Measurements from ENCODE around the gene PTGIS. TPM values are rescaled to one million over a fixed set of nuclear protein-coding genes. Genes with fewer than 3 reads are reported as not detected.

Gene PTGIS
- polyA plus RNA-seq, 1 donor (not counting 4 experiments of a cell fraction or from before 2014, with no cell fraction given), result not detected

DNA sequence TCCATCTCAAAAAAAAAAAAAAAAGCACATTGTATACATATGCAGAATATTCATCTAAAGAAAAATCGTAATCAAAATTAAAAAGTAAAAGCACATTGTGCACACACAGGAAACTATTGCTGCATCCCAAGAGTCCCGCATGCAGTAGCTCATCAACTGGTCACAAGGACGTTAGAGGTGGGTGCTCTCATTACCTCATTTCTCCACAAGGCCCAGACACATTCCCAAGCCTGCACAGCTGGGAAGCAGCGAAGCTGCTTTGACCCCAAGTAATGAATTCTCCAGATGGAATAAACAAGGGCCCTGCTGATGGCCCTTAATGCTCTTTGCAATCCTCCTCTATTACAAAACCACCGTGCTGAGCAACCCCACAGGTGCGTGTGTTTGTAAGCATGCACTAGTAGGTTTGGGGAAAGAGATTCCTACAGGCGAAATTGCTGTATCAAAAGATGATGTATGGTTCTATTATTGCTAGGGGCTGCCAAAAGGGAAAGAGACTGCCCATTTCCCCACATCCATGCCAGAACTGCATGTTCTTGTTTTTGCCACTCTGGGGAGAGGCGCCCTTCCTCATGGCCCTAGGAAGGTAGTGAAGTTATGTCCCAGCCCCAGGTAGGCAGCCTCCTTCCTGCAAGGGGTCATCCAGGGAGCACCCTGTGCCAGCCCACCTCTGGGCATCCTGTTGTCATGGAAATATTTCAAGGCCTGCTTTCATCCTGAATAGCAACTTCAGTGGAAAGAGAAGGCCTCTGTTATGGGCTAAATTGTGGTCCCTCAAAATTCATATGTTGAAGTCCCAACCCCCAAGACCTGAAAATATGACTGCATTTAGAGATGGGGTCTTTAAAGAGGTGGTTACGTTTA, 34.6 kb upstream of the PTGIS start:
- H3K36me3 ChIP-seq (ENCODE audit: control insufficient read depth in 2 of 2, extremely low read depth in 1 of 2, insufficient read depth in 2 of 2, low read length in 2 of 2), result no peaks in the 10 kb centered on the region
- dilution Hi-C loops (cut with MboI; ENCODE audit: extremely low pct_ligation_motif_present, low sequenced_read_pairs), result no loop called here
- no peaks in the 10 kb centered on the region for H3K9me3 ChIP-seq (ENCODE audit: control insufficient read depth, low read depth, low read length)
- H3K27ac ChIP-seq (ENCODE audit: control insufficient read depth, insufficient read depth, low read length), result no peak overlapping the region
- DNase-seq (ENCODE audit: low read depth, low spot score) (no peak), FAIRE-seq (no peak)
- peaks cover 10% of the 10 kb centered on the region for H3K4me1 ChIP-seq (ENCODE audit: control insufficient read depth, extremely low read depth, insufficient read depth, low read length)
- no peak overlapping the region for H3K4me3 ChIP-seq (ENCODE audit: control insufficient read depth in 2 of 3, extremely low read depth in 1 of 3, insufficient read depth in 2 of 3, low read depth in 1 of 3, low read length in 3 of 3)
- H3K4me2 ChIP-seq (ENCODE audit: control insufficient read depth, extremely low read depth, insufficient read depth, low read depth, low read length), result no peak overlapping the region
- no peak for TF ChIP-seq EZH2 (IDR thresholded peaks at IDR 0.05; ENCODE audit: low read length)
- TF ChIP-seq, protein P1, sequence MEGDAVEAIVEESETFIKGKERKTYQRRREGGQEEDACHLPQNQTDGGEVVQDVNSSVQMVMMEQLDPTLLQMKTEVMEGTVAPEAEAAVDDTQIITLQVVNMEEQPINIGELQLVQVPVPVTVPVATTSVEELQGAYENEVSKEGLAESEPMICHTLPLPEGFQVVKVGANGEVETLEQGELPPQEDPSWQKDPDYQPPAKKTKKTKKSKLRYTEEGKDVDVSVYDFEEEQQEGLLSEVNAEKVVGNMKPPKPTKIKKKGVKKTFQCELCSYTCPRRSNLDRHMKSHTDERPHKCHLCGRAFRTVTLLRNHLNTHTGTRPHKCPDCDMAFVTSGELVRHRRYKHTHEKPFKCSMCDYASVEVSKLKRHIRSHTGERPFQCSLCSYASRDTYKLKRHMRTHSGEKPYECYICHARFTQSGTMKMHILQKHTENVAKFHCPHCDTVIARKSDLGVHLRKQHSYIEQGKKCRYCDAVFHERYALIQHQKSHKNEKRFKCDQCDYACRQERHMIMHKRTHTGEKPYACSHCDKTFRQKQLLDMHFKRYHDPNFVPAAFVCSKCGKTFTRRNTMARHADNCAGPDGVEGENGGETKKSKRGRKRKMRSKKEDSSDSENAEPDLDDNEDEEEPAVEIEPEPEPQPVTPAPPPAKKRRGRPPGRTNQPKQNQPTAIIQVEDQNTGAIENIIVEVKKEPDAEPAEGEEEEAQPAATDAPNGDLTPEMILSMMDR (optimal IDR thresholded peaks at IDR 0.05 in 1 of 3, IDR thresholded peaks at IDR 0.05 in 1 of 3, conservative IDR thresholded peaks at IDR 0.05 in 1 of 3; ENCODE audit: extremely low read depth in 1 of 3, insufficient read depth in 2 of 3, low read length in 3 of 3), result no peak
- no peaks in the 10 kb centered on the region for H3K9me1 ChIP-seq (ENCODE audit: control insufficient read depth, extremely low read depth, insufficient read depth, low read length)
- no peaks in the 10 kb centered on the region for H3K27me3 ChIP-seq (ENCODE audit: control insufficient read depth, extremely low read depth, insufficient read depth, low read length)
- H3K9ac ChIP-seq (ENCODE audit: control insufficient read depth, extremely low read depth, insufficient read depth, low read length), result no peak overlapping the region
- no peaks in the 10 kb centered on the region for H3K79me2 ChIP-seq (ENCODE audit: control insufficient read depth, insufficient read depth, low read length)
- no peaks in the 10 kb centered on the region for H4K20me1 ChIP-seq (ENCODE audit: control insufficient read depth, extremely low read depth, insufficient read depth, low read length)
- H2AFZ ChIP-seq (ENCODE audit: control insufficient read depth, low read length), result no peak overlapping the region

DNA sequence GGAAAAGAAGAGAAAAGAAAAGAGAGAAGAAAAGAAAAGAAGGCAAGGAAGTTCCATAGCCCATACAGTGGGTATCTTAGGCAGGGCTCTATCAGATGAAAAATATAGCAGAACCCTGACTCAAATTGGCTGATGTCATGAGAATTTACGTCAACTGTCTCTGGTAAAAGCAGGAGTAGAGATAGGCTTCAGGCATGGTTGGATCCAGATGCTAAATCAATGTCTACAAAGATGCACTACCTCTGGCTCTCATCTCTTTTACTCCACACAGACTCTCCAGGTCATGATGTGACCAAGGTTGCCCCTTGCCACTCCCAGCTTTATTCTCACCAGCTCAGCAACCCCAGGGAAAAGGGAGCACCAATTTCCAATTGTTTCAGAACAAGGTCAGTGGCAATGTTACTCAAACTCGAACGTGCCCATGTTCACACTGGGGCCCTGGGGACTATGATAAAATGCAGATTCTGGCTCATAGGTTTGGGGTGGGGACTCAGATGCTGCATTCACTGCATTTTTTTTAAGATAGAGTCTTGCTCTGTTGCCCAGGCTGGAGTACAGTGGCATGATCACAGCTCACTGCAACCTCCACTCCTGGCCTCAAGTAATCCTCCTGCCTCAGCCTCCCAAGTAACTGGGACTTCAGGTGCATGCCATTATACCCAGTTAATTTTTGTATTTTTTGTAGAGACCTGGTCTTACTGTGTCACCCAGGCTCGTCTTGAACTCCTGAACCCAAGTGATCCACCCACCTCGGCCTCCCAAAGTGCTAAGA, 33.4 kb upstream of the PTGIS start:
- H2AFZ ChIP-seq (ENCODE audit: control insufficient read depth, low read length), result no peak overlapping the region
- no peak overlapping the region for H3K4me3 ChIP-seq (ENCODE audit: control insufficient read depth in 2 of 3, extremely low read depth in 1 of 3, insufficient read depth in 2 of 3, low read depth in 1 of 3, low read length in 3 of 3)
- H3K27me3 ChIP-seq (ENCODE audit: control insufficient read depth, extremely low read depth, insufficient read depth, low read length), result no peaks in the 10 kb centered on the region
- no peaks in the 10 kb centered on the region for H3K9me3 ChIP-seq (ENCODE audit: control insufficient read depth, low read depth, low read length)
- H3K4me1 ChIP-seq (ENCODE audit: control insufficient read depth, extremely low read depth, insufficient read depth, low read length), result peaks cover 10% of the 10 kb centered on the region
- dilution Hi-C loops (cut with MboI; ENCODE audit: extremely low pct_ligation_motif_present, low sequenced_read_pairs), result no loop called here
- TF ChIP-seq, protein P1 (optimal IDR thresholded peaks at IDR 0.05 in 1 of 3, IDR thresholded peaks at IDR 0.05 in 1 of 3, conservative IDR thresholded peaks at IDR 0.05 in 1 of 3; ENCODE audit: extremely low read depth in 1 of 3, insufficient read depth in 2 of 3, low read length in 3 of 3), result no peak
- no peak for TF ChIP-seq EZH2 (IDR thresholded peaks at IDR 0.05; ENCODE audit: low read length)
- H3K27ac ChIP-seq (ENCODE audit: control insufficient read depth, insufficient read depth, low read length), result no peak overlapping the region
- no peak overlapping the region for H3K9ac ChIP-seq (ENCODE audit: control insufficient read depth, extremely low read depth, insufficient read depth, low read length)
- no peak overlapping the region for H3K4me2 ChIP-seq (ENCODE audit: control insufficient read depth, extremely low read depth, insufficient read depth, low read depth, low read length)
- H3K36me3 ChIP-seq (ENCODE audit: control insufficient read depth in 2 of 2, extremely low read depth in 1 of 2, insufficient read depth in 2 of 2, low read length in 2 of 2), result no peaks in the 10 kb centered on the region
- FAIRE-seq, result no peak
- no peak for DNase-seq (ENCODE audit: low read depth, low spot score)
- H3K9me1 ChIP-seq (ENCODE audit: control insufficient read depth, extremely low read depth, insufficient read depth, low read length), result no peaks in the 10 kb centered on the region
- H3K79me2 ChIP-seq (ENCODE audit: control insufficient read depth, insufficient read depth, low read length), result no peaks in the 10 kb centered on the region
- H4K20me1 ChIP-seq (ENCODE audit: control insufficient read depth, extremely low read depth, insufficient read depth, low read length), result no peaks in the 10 kb centered on the region

Measured in keratinocyte (primary cell).